Activated CD8-positive, alpha-beta T cell treated with anti-CD3 and anti-CD28 coated beads for 36 hours (primary cell): Measurements from ENCODE around the gene MAP1LC3B2. TPM values are rescaled to one million over a fixed set of nuclear protein-coding genes. Genes with fewer than 3 reads are reported as not detected.

ENCODE experiments used
- ATAC-seq: fragments of 200-7000 bp; cut with Tn5 transposase; one replicate; pipeline ENCODE4 v1.10.0; 2021; ENCODE audit warnings: mild to moderate bottlenecking, moderate library complexity
- CTCF ChIA-PET: fragments of 350-600 bp; sonication (Branson Sonifier 250); formaldehyde crosslinking; loops from one replicate; lab custom pipeline; 2021; ENCODE audit warnings: antibody characterized with exemption; lab: Charles Lee
- POLR2A ChIA-PET: fragments of 350-600 bp; sonication (Branson Sonifier 250); formaldehyde crosslinking; loops from one replicate; lab custom pipeline; 2021; ENCODE audit warnings: antibody characterized with exemption; lab: Charles Lee
- DNase-seq: peaks from one replicate; pipeline ENCODE4 v3.0.0-alpha.2; 2020
- H3K27ac Mint-ChIP-seq: one replicate; pipeline ENCODE4 v1.8.0; 2021; ENCODE audit warnings: mild to moderate bottlenecking, mixed read lengths
- H3K27me3 Mint-ChIP-seq: one replicate; pipeline ENCODE4 v1.8.0; 2021; ENCODE audit warnings: mixed read lengths
- H3K36me3 Mint-ChIP-seq: one replicate; pipeline ENCODE4 v1.8.0; 2021; ENCODE audit warnings: low read depth, mixed read lengths
- H3K4me1 Mint-ChIP-seq: one replicate; pipeline ENCODE4 v1.8.0; 2021; ENCODE audit warnings: low read depth, mixed read lengths
- H3K4me3 Mint-ChIP-seq: one replicate; pipeline ENCODE4 v1.8.0; 2021; ENCODE audit warnings: mild to moderate bottlenecking, moderate library complexity, mixed read lengths
- H3K9me3 Mint-ChIP-seq: one replicate; pipeline ENCODE4 v1.8.0; 2021; ENCODE audit warnings: mixed read lengths
- CTCF ChIP-seq: fragments of 200-600 bp; IDR thresholded peaks from one replicate; pipeline ENCODE4 v1.8.0; 2022; ENCODE audit warnings: antibody characterized with exemption, mild to moderate bottlenecking
- intact Hi-C: fragments of 100-400 bp; cut with micrococcal nuclease; formaldehyde crosslinking; loops from one replicate; pipeline ENCODE4 v1.10.0; 2022
- total RNA-seq, 2 experiments: library from RNA; stranded (reverse); gene quantifications; one replicate each; pipeline ENCODE4 v1.2.3, GENCODE V29; 2021

Gene MAP1LC3B2
- total RNA-seq, 2 experiments from 2014 or later, result 1.9 to 3.1 TPM

- no peak overlapping the region for H3K4me3 Mint-ChIP-seq
- H3K9me3 Mint-ChIP-seq, result no peaks in the 10 kb centered on the region
- POLR2A ChIA-PET, result no interaction called here
- no peak overlapping the region for H3K27ac Mint-ChIP-seq
- no peak for TF ChIP-seq CTCF
- CTCF ChIA-PET, result no interaction called here
- intact Hi-C loops, result loop anchor here (10.0 kb wide), 1 partner anchor 610 kb away; no protein-coding TSS in a partner anchor
- no peaks in the 10 kb centered on the region for H3K27me3 Mint-ChIP-seq
- H3K4me1 Mint-ChIP-seq, result peaks cover 10% of the 10 kb centered on the region
- DNase-seq (no peak), ATAC-seq (no peak)
- no peaks in the 10 kb centered on the region for H3K36me3 Mint-ChIP-seq
Measured at GRCh38 chr12:116604178-116604895, 45.2 kb downstream of the MAP1LC3B2 start.

- Mint-ChIP-seq H3K27me3 (no peaks in the 10 kb centered on the region), H3K9me3 (no peaks in the 10 kb centered on the region), H3K4me3 (no peak overlapping the region), H3K27ac (no peak overlapping the region), H3K36me3 (no peaks in the 10 kb centered on the region), H3K4me1 (peaks cover 6% of the 10 kb centered on the region)
- ChIA-PET CTCF (interaction anchor here (1.3 kb wide), 1 partner anchor 105 kb away, joined by 3 read pairs; no protein-coding TSS in a partner anchor), POLR2A (interaction anchor here (1.3 kb wide), 1 partner anchor 20 kb away, joined by 3 read pairs; no protein-coding TSS in a partner anchor)
- ATAC-seq (no peak), DNase-seq (no peak)
- intact Hi-C loops, result loop anchor here (10.0 kb wide), 1 partner anchor 610 kb away; no protein-coding TSS in a partner anchor
- TF ChIP-seq CTCF, result no peak
Measured at GRCh38 chr12:116604951-116605641, 45.9 kb downstream of the MAP1LC3B2 start.

- H3K27me3 Mint-ChIP-seq, result no peaks in the 10 kb centered on the region
- intact Hi-C loops, result loop anchor here (10.0 kb wide), 1 partner anchor 612 kb away; no protein-coding TSS in a partner anchor
- no peak for ATAC-seq
- no peak overlapping the region for H3K27ac Mint-ChIP-seq
- no peak for DNase-seq
- POLR2A ChIA-PET, result interaction anchor here (0.6 to 1.3 kb wide), 2 partner anchors 19 to 144 kb away, joined by 3 to 5 read pairs; no protein-coding TSS in a partner anchor
- no peak for TF ChIP-seq CTCF
- no peaks in the 10 kb centered on the region for H3K36me3 Mint-ChIP-seq
- no peaks in the 10 kb centered on the region for H3K9me3 Mint-ChIP-seq
- peaks cover 5% of the 10 kb centered on the region for H3K4me1 Mint-ChIP-seq
- CTCF ChIA-PET, result interaction anchor here (0.8 to 1.3 kb wide), 2 partner anchors 9 to 103 kb away, joined by 3 read pairs; no protein-coding TSS in a partner anchor
- H3K4me3 Mint-ChIP-seq, result no peak overlapping the region
Measured at GRCh38 chr12:116606397-116606796, 47.2 kb downstream of the MAP1LC3B2 start.

GRCh38 chr12:116607039-116607438 lies 47.9 kb downstream of the MAP1LC3B2 start:
- Mint-ChIP-seq H3K27me3 (no peaks in the 10 kb centered on the region), H3K9me3 (no peaks in the 10 kb centered on the region), H3K36me3 (no peaks in the 10 kb centered on the region), H3K4me3 (no peak overlapping the region), H3K4me1 (peaks cover under 1% of the 10 kb centered on the region), H3K27ac (no peak overlapping the region)
- no peak for ATAC-seq
- intact Hi-C loops, result loop anchor here (10.0 kb wide), 1 partner anchor 612 kb away; no protein-coding TSS in a partner anchor
- DNase-seq, result no peak
- CTCF ChIA-PET, result interaction anchor here (0.8 to 1.2 kb wide), 2 partner anchors 8 to 609 kb away, joined by 3 read pairs; no protein-coding TSS in a partner anchor
- no peak for TF ChIP-seq CTCF
- POLR2A ChIA-PET, result no interaction called here
